Activated naive CD8-positive, alpha-beta T cell treated with anti-CD3 and anti-CD28 coated beads for 36 hours (primary cell): ENCODE data around the gene ZPBP2. TPM values are rescaled to one million over a fixed set of nuclear protein-coding genes. Genes with fewer than 3 reads are reported as not detected.
A peak's percentile ranks its signal among the peaks of the same experiment; 100 is the strongest.
"Not testable (repeated sequence)": the region's sequence is repeated elsewhere in the genome, so short reads cannot be mapped to it uniquely, and the experiment has no call there.

Source experiments
- DNase-seq: peaks from one replicate; pipeline ENCODE4 v3.0.0; 2021
- H3K27ac Mint-ChIP-seq: one replicate; pipeline ENCODE4 v1.8.0; 2022; ENCODE audit warnings: mild to moderate bottlenecking, moderate library complexity, mixed read lengths
- H3K27me3 Mint-ChIP-seq: one replicate; pipeline ENCODE4 v1.8.0; 2022; ENCODE audit warnings: mild to moderate bottlenecking, mixed read lengths
- H3K36me3 Mint-ChIP-seq: one replicate; pipeline ENCODE4 v1.8.0; 2021; ENCODE audit warnings: mild to moderate bottlenecking, mixed read lengths
- H3K4me1 Mint-ChIP-seq: one replicate; pipeline ENCODE4 v1.8.0; 2021; ENCODE audit warnings: mixed read lengths
- H3K4me3 Mint-ChIP-seq: one replicate; pipeline ENCODE4 v1.8.0; 2022; ENCODE audit warnings: mild to moderate bottlenecking, moderate library complexity, mixed read lengths
- H3K9me3 Mint-ChIP-seq: one replicate; pipeline ENCODE4 v1.8.0; 2022; ENCODE audit warnings: mixed read lengths
- total RNA-seq, 2 experiments: library from RNA; stranded (reverse); gene quantifications; one replicate each; pipeline ENCODE4 v1.2.3, GENCODE V29; 2021

Gene ZPBP2
- total RNA-seq, 2 experiments from 2014 or later, result not detected

- Mint-ChIP-seq H3K9me3 (no peaks in the 10 kb centered on the region), H3K4me3 (no peak overlapping the region), H3K4me1 (peaks cover 37% of the 10 kb centered on the region), H3K36me3 (peaks cover 2% of the 10 kb centered on the region), H3K27ac (peak overlapping the region; percentile 93), H3K27me3 (no peaks in the 10 kb centered on the region)
- DNase-seq, result no peak
Measured at GRCh38 chr17:39868554-39868942, 546 bp downstream of the ZPBP2 start.

GRCh38 chr17:39870776-39871175 is 2.8 kb downstream of the ZPBP2 start:
- no peaks in the 10 kb centered on the region for H3K27me3 Mint-ChIP-seq
- H3K4me1 Mint-ChIP-seq, result peaks cover 20% of the 10 kb centered on the region
- no peak overlapping the region for H3K27ac Mint-ChIP-seq
- H3K9me3 Mint-ChIP-seq, result no peaks in the 10 kb centered on the region
- H3K36me3 Mint-ChIP-seq, result no peaks in the 10 kb centered on the region
- DNase-seq, result no peak
- H3K4me3 Mint-ChIP-seq, result no peak overlapping the region

- H3K9me3 Mint-ChIP-seq, result no peaks in the 10 kb centered on the region
- DNase-seq, result no peak
- H3K27ac Mint-ChIP-seq, result no peak overlapping the region
- H3K27me3 Mint-ChIP-seq, result no peaks in the 10 kb centered on the region
- peaks cover 11% of the 10 kb centered on the region for H3K4me1 Mint-ChIP-seq
- no peaks in the 10 kb centered on the region for H3K36me3 Mint-ChIP-seq
- H3K4me3 Mint-ChIP-seq, result no peak overlapping the region
Measured at GRCh38 chr17:39871801-39872200, 3.8 kb downstream of the ZPBP2 start.

GRCh38 chr17:39872751-39873150 is 4.7 kb downstream of the ZPBP2 start:
- no peak overlapping the region for H3K4me3 Mint-ChIP-seq
- H3K4me1 Mint-ChIP-seq, result peaks cover 2% of the 10 kb centered on the region
- no peak overlapping the region for H3K27ac Mint-ChIP-seq
- DNase-seq, result no peak
- H3K9me3 Mint-ChIP-seq, result no peaks in the 10 kb centered on the region
- no peaks in the 10 kb centered on the region for H3K27me3 Mint-ChIP-seq
- H3K36me3 Mint-ChIP-seq, result no peaks in the 10 kb centered on the region

DNA sequence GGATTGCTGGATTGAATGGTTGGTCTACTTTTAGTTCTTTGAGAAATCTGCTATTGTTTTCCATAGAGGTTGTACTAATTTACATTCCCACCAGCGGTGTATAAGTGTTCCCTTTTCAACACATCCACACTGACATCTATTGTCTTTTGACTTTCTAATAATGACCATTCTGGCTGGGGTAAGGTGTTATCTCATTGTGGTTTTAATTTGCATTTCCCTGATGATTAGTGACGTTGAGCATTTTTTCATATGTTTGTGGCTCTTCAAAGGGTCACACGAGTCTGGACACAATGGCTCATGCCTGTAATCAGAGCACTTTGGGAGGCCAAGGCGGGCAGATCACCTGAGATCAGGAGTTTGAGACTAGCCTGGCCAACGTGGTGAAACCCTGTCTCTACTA is 18.1 kb downstream of the ZPBP2 start:
- H3K4me1 Mint-ChIP-seq, H3K9me3 Mint-ChIP-seq, H3K36me3 Mint-ChIP-seq, H3K27me3 Mint-ChIP-seq, H3K4me3 Mint-ChIP-seq, DNase-seq, H3K27ac Mint-ChIP-seq: not testable (repeated sequence)

GRCh38 chr17:39887078-39887477 is 19.1 kb downstream of the ZPBP2 start:
- H3K27me3 Mint-ChIP-seq, result no peaks in the 10 kb centered on the region
- DNase-seq, result no peak
- H3K9me3 Mint-ChIP-seq, result no peaks in the 10 kb centered on the region
- H3K4me1 Mint-ChIP-seq, result no peaks in the 10 kb centered on the region
- no peak overlapping the region for H3K4me3 Mint-ChIP-seq
- no peaks in the 10 kb centered on the region for H3K36me3 Mint-ChIP-seq
- H3K27ac Mint-ChIP-seq, result no peak overlapping the region

DNA sequence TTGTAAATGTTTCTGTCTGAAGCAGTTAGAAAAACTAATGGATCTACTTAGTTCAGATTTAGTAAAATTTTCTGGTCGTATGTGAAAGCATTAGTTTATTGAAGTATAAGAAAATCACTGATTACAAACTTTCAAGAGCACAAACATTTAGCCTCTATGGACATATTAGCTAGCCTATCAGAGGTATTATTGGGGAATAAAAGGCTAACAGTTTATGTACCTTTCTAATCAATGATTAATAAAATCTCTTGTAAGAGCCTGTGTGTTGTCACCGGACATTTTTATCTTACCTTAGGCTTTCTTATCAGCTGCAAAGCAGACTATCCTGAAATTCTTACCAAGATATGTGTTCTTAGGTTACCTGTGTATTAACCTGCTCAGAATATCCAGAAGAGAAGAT is 21.2 kb downstream of the ZPBP2 start:
- no peak for DNase-seq
- H3K9me3 Mint-ChIP-seq, result no peaks in the 10 kb centered on the region
- H3K27ac Mint-ChIP-seq, result no peak overlapping the region
- H3K27me3 Mint-ChIP-seq, result no peaks in the 10 kb centered on the region
- H3K4me3 Mint-ChIP-seq, result no peak overlapping the region
- H3K4me1 Mint-ChIP-seq, result no peaks in the 10 kb centered on the region
- H3K36me3 Mint-ChIP-seq, result no peaks in the 10 kb centered on the region

DNA sequence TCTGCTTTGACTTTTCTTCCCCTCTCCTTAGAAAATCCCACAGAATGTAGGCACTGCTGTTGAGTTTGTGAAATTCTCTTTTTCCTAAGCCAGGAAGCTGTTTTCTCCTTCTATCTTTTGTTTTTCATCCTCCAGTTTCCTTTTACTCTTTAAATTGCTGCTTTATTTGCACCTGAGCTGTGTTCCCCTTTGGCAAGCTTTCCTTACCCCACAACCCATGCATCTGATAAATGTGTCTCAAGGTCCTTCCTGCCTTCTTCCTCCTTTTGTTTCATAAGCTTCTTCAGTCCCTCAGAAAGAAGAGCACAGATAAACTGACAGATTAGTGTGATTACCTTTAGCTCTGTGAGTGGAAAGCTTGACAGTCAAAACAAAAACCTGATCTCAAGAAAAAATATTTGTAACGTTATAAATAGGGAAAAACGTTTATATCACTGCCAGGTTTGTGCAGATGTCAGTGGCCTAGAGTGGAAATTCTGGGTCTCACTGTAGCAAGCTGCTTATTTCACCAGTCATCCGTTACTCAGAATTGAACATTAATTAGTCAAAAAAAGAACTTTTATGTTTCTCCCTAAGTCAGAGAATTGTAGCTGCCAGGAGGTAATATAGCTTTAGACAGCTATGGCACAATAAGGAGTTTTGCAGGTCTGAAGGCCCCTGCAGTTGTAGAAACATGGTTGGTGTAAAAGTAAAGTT is 26.8 kb downstream of the ZPBP2 start:
- H3K27me3 Mint-ChIP-seq, result no peaks in the 10 kb centered on the region
- no peak overlapping the region for H3K27ac Mint-ChIP-seq
- no peak for DNase-seq
- H3K36me3 Mint-ChIP-seq, result peaks cover 3% of the 10 kb centered on the region
- H3K4me1 Mint-ChIP-seq, result no peaks in the 10 kb centered on the region
- H3K4me3 Mint-ChIP-seq, result no peak overlapping the region
- H3K9me3 Mint-ChIP-seq, result no peaks in the 10 kb centered on the region

DNA sequence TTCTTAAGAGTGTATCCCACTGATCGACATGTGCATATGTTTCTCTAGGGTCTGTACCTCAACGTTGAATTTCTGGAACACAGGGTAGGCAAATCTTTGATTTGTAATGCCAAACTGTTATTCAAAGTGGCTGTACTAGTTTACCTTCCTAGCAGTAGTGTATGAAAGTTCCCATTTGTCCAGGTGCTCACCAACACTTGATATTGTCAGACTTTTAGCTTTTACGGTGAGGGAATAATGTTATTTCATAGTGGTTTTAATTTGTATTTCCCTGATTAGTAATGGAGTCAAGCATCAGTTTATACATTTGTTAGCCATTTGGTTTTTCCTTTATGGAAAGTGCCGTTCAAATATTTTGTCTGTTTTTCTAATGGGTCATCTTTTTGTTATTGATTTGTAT is 30.1 kb downstream of the ZPBP2 start:
- no peak overlapping the region for H3K27ac Mint-ChIP-seq
- H3K4me3 Mint-ChIP-seq, result no peak overlapping the region
- H3K9me3 Mint-ChIP-seq, result no peaks in the 10 kb centered on the region
- DNase-seq, result no peak
- peaks cover 2% of the 10 kb centered on the region for H3K4me1 Mint-ChIP-seq
- no peaks in the 10 kb centered on the region for H3K27me3 Mint-ChIP-seq
- peaks cover 3% of the 10 kb centered on the region for H3K36me3 Mint-ChIP-seq

DNA sequence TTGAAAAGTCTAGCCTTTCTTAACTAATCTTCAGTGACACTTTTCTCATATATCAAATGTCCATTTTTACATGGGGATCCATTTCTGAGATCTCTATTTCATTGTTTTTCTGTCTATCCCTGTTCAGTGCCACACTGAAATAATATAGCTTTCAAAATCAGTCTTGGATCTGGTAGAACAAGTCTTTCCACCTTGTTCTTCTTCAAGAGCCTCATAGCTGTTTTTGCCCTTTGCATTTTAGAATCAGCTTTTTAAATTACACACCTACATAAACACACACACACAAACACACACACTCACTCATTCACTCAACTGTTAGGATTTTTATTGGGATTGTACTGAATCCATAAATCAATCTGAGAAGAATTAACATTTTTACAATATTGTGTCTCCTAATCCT is 31.2 kb downstream of the ZPBP2 start:
- Mint-ChIP-seq H3K27ac (no peak overlapping the region), H3K4me3 (no peak overlapping the region), H3K36me3 (peaks cover 7% of the 10 kb centered on the region), H3K4me1 (peaks cover 10% of the 10 kb centered on the region), H3K9me3 (no peaks in the 10 kb centered on the region), H3K27me3 (no peaks in the 10 kb centered on the region)
- DNase-seq, result no peak

- Mint-ChIP-seq H3K36me3 (peaks cover 12% of the 10 kb centered on the region), H3K4me1 (peaks cover 14% of the 10 kb centered on the region)
- not testable (repeated sequence) for H3K27ac Mint-ChIP-seq, H3K27me3 Mint-ChIP-seq, H3K4me3 Mint-ChIP-seq, H3K9me3 Mint-ChIP-seq, DNase-seq
Measured at GRCh38 chr17:39902027-39902426, 34.0 kb downstream of the ZPBP2 start.

DNA sequence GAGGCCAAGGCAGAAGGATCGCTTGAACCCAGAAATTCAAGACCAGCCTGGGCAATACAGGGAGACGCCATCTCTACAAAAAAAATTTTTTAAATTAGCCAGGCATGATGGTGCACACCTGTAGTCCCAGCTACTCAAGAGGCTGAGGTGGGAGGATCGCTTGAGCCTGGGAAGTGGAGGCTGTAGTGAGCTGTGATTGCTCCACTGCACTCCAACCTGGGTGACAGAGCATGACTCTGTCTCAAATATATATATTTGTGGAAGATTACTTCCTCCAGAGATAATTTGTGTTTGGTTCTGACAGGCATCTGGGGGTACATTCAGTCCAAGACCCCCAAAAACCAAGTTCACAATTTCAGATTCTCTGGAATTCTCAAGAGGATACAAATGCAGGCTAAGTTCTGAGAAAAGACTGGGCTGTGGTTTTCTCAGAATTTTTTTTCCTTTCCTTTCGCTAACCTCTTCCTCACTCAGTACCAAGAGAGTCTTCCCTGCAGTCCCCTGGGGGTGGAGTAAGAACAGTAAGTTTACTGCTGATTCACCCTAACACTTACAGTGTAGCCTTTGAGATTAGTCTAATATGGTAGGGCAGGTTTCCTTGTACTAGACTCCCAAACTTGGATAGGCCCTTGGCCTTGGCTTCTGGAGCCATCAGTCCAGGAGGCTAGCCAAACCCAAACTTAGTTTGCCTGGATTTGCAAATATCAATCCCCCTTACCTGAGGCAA is 35.3 kb downstream of the ZPBP2 start:
- no peak overlapping the region for H3K4me3 Mint-ChIP-seq
- no peaks in the 10 kb centered on the region for H3K27me3 Mint-ChIP-seq
- H3K27ac Mint-ChIP-seq, result peak overlapping the region; percentile 45
- H3K9me3 Mint-ChIP-seq, result no peaks in the 10 kb centered on the region
- H3K4me1 Mint-ChIP-seq, result peaks cover 14% of the 10 kb centered on the region
- H3K36me3 Mint-ChIP-seq, result peaks cover 12% of the 10 kb centered on the region
- DNase-seq, result no peak

DNA sequence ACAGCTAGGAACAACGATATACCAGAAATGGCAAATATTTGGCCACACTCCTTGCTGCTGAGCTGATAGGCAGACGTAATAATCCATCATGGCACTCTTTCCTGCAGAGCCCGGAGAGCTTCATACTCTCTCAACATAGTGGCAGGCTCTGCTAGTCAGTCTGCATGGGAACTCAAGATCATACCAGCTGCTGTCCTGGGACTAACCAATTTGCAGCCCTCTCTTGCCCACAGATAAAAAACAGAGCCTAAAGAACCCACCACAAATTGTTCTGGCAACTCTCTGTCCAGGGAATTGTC is 36.9 kb downstream of the ZPBP2 start:
- DNase-seq, result no peak
- Mint-ChIP-seq H3K36me3 (peaks cover 12% of the 10 kb centered on the region), H3K9me3 (no peaks in the 10 kb centered on the region), H3K4me1 (peaks cover 14% of the 10 kb centered on the region), H3K4me3 (no peak overlapping the region), H3K27me3 (no peaks in the 10 kb centered on the region), H3K27ac (no peak overlapping the region)

DNA sequence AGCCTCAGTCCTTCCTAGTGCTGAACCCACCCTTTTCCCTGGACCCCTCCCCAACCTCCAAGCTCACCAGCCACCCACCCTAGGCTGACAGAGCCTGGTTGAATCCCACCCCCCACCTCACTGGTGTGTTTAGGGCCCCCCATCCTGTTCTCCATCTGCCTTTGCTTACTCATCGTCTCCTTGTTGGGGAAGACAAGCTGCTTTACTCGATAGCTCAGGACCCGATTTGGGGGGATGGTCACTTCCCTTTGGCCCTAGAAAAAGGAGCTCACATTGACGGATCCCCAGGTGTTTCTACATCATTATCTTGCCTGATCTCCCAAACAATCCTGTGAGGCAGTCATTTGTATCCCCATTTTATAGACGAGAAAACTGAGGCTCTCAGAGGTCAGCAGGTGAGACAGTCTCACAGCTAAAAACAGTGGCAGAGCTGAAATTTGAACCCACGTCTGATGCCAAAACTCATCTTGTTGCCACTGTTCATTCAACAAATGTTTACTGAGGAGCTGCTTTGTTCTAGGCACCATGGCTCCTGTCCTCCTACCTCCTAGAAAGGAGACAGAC is 40.9 kb downstream of the ZPBP2 start:
- no peaks in the 10 kb centered on the region for H3K27me3 Mint-ChIP-seq
- H3K9me3 Mint-ChIP-seq, result no peaks in the 10 kb centered on the region
- peaks cover 7% of the 10 kb centered on the region for H3K4me1 Mint-ChIP-seq
- DNase-seq, result no peak
- H3K4me3 Mint-ChIP-seq, result no peak overlapping the region
- no peak overlapping the region for H3K27ac Mint-ChIP-seq
- peaks cover 12% of the 10 kb centered on the region for H3K36me3 Mint-ChIP-seq

DNA sequence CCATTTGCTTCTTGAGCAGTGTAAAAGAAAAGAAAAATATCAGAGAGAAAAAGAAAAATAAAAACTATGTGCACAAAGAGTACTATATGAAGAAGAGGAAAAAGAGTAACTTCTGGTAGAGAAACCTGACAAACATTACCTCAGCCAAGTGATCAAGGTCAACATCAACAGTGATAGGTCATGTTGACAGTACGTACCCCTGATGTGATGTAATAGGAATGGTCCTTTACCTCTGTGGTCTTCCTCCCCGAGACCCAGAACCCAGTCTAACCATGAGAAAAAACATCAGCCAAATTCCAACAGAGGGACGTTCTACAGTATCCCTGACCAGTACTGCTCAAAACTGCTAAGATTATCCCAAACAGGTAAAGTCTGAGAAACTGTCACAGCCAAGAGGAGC is 46.0 kb downstream of the ZPBP2 start:
- H3K27ac Mint-ChIP-seq, result no peak overlapping the region
- H3K9me3 Mint-ChIP-seq, result no peaks in the 10 kb centered on the region
- H3K27me3 Mint-ChIP-seq, result no peaks in the 10 kb centered on the region
- no peak overlapping the region for H3K4me3 Mint-ChIP-seq
- peaks cover 20% of the 10 kb centered on the region for H3K4me1 Mint-ChIP-seq
- H3K36me3 Mint-ChIP-seq, result peaks cover 26% of the 10 kb centered on the region
- DNase-seq, result no peak

DNA sequence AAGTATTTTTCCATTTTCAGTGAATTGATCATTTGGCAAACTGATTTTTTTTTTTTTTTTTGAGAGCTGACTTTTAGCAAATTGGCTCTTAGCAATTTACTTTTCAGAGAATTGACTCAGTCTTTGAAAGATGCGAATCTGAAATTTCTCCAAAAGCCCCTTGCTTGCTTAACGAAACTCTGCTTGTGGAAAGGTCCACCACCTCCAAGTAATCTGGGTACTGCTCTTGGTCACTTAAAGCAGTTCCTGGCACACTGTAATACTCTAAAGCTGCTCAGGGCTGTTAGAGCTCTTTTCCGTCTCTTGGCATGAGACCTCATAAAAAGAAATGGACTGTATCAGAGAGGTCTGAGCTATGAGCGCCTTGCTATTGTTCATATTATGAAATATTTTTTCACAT is 47.6 kb downstream of the ZPBP2 start:
- no peak for DNase-seq
- peaks cover 32% of the 10 kb centered on the region for H3K4me1 Mint-ChIP-seq
- H3K4me3 Mint-ChIP-seq, result no peak overlapping the region
- H3K36me3 Mint-ChIP-seq, result peaks cover 37% of the 10 kb centered on the region
- no peaks in the 10 kb centered on the region for H3K9me3 Mint-ChIP-seq
- peak overlapping the region; percentile 34 for H3K27ac Mint-ChIP-seq
- no peaks in the 10 kb centered on the region for H3K27me3 Mint-ChIP-seq
